Heart left ventricle (tissue), 16 donors: ENCODE data around the gene MUCL3. TPM values are rescaled to one million over a fixed set of nuclear protein-coding genes. Genes with fewer than 3 reads are reported as not detected.
A peak's percentile ranks its signal among the peaks of the same experiment; 100 is the strongest.
"Not testable (repeated sequence)": the region's sequence is repeated elsewhere in the genome, so short reads cannot be mapped to it uniquely, and the experiment has no call there.

Source experiments
- ATAC-seq, 4 donors: fragments of 200-7000 bp; cut with Tn5 transposase; one replicate each; pipeline ENCODE4 v1.9.1; 2020 to 2022; ENCODE audit warnings: moderate library complexity in 4 of 4, mild to moderate bottlenecking in 3 of 4, moderate number of reproducible peaks in 1 of 4
- DNase-seq, 5 donors: peaks; one replicate each; pipeline ENCODE4 v3.0.0-alpha.2; 2020
- H3K27ac ChIP-seq, 12 donors: fragments of 200-600 bp; sonication (generic) in 4 of 12; one replicate each; pipeline versions ENCODE4 v1.5.0 to v1.8.0; 2016 to 2022; ENCODE audit warnings: mild to moderate bottlenecking in 2 of 12
- H3K27me3 ChIP-seq, 9 donors: fragments of 200-600 bp; sonication (generic) in 2 of 9; one replicate each; pipeline versions ENCODE4 v1.5.1 to v1.8.0; 2016 to 2022; ENCODE audit warnings: mild to moderate bottlenecking in 3 of 9
- H3K36me3 ChIP-seq, 9 donors: fragments of 200-600 bp; sonication (generic) in 2 of 9; one replicate each; pipeline versions ENCODE4 v1.5.0 to v1.8.0; 2018 to 2022; ENCODE audit warnings: mild to moderate bottlenecking in 2 of 9
- H3K4me1 ChIP-seq, 12 donors: fragments of 200-600 bp; sonication (generic) in 4 of 12; one replicate each; pipeline versions ENCODE4 v1.5.0 to v1.8.0; 2016 to 2022; ENCODE audit warnings: mild to moderate bottlenecking in 3 of 12
- H3K4me3 ChIP-seq, 12 donors: fragments of 200-600 bp; sonication (generic) in 4 of 12; one replicate each; pipeline versions ENCODE4 v1.5.0 to v1.8.0; 2017 to 2022; ENCODE audit warnings: mild to moderate bottlenecking in 9 of 12, moderate library complexity in 4 of 12
- H3K9me3 ChIP-seq, 12 donors: fragments of 200-600 bp; sonication (generic) in 4 of 12; one replicate each; pipeline versions ENCODE4 v1.5.0 to v1.8.0; 2016 to 2022; ENCODE audit warnings: mild to moderate bottlenecking in 1 of 12
- POLR2A ChIP-seq, 2 donors: fragments of 450-650 bp; IDR thresholded peaks; one replicate each; pipeline ENCODE4 v1.6.1; 2017; ENCODE audit warnings: antibody characterized with exemption in 2 of 2, mild to moderate bottlenecking in 2 of 2, moderate library complexity in 2 of 2
- WGBS, 4 donors: extraction: QIAGEN DNeasy Blood & Tissue Kit in 2 of 4; methylation state at CpG; one replicate each; pipeline versions ENCODE4 v1.1.5 to v1.1.7; 2013 to 2018; 5-methylcytosine and 5-hydroxymethylcytosine counted together
- intact Hi-C, 10 donors: fragments of 100-400 bp; cut with DNase I; formaldehyde crosslinking; loops; one replicate each; pipeline versions ENCODE4 v1.11.1 to v1.14.2; 2022
- polyA plus RNA-seq, 2 donors: library from polyadenylated mRNA; stranded (reverse); fragments of 200-250 nt; gene quantifications; one replicate each; pipeline ENCODE4 v1.2.3, GENCODE V29; 2013
- total RNA-seq, 9 donors: library from RNA; depleted of rRNA in 2 of 9; stranded (reverse); fragments of >200 nt in 2 of 9; fragmentation: NEBNext Ultra II Directional in 3 of 9; extraction: Animal tissue kit (Norgen Biotek cat#: 25700) in 3 of 9; gene quantifications; one replicate each; pipeline versions ENCODE4 v1.1.0 to v1.2.4, GENCODE V29; 2016 to 2023
- TF ChIP-seq, protein P1 (sequence below), 12 donors: fragments of 200-600 bp; sonication (generic) in 4 of 12; IDR thresholded peaks; one replicate each; pipeline versions ENCODE4 v1.5.0 to v1.8.0; 2018 to 2022; ENCODE audit warnings: antibody characterized with exemption in 12 of 12, mild to moderate bottlenecking in 5 of 12
- donor health status: ischemic (EF 13 %, LVEDD 7.1; RV severe dilation, severe dysfunction).
- donor health status: healthy with polysubstance abuse.
- donor health status: DM: no; HTN: yes; CAD: no.
- donor health status: DM: no; HTN: no; CAD: no.
- donor health status: ischemic (EF 25% LVEDD 6.9; RV normal size, moderate dysfunction).
- donor health status: ischemic (EF 25% LVEDD 5.7; RV mildly dilated, moderate dysfunction).
- donor health status: healthy.
- donor health status: DM: yes; HTN: yes; CAD: no.
- donor health status: ischemic (EF 35%, LVEDD 5.7; RV mildly dilated, moderate dysfunction).
- donor health status: nonischemic (EF 11% LVEDD 7.7; RV severe dilation, severe dysfunction).
- donor health status: DM: yes; HTN: yes; CAD: no.
- donor health status: PGD.
- donor health status: ischemic (EF 29% LVEDD 5.4; RV normal size, mild dysfunction).
- donor health status: nonischemic (EF 23%, LVEDD 6.1; RV moderate dilation, normal function).

Gene MUCL3
- total and polyA plus RNA-seq, 11 donors, result 0.03 to 0.11 TPM; not detected in 9

DNA sequence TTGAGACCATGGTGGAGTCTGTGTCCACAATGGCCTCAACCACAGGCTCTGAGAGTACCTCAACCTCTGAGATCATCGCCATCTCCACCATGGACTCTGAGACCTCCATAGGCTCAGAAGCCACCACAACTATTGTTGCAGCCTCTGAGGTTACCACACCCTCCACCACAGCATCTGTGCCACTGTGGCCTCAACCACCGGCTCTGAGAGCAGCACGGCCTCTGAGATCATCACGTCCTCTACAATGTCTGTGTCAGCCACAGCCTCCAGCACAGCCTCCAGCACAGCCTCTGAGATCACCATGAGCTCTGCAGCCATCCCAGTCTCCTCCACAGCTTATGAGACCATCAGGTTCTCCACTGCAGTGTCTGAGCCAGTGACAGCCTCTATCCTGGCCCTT lies 23.3 kb downstream of the MUCL3 start:
- peaks cover 0 to 15% (median 0%) of the 10 kb centered on the region in 9 donors for H3K27me3 ChIP-seq
- H3K4me3 ChIP-seq, result no peak overlapping the region
- no peak overlapping the region for H3K27ac ChIP-seq
- H3K36me3 ChIP-seq, result no peaks in the 10 kb centered on the region
- H3K4me1 ChIP-seq, result no peaks in the 10 kb centered on the region
- ATAC-seq, result peak in 1 of 4 donors; percentile 13
- TF ChIP-seq, protein P1, sequence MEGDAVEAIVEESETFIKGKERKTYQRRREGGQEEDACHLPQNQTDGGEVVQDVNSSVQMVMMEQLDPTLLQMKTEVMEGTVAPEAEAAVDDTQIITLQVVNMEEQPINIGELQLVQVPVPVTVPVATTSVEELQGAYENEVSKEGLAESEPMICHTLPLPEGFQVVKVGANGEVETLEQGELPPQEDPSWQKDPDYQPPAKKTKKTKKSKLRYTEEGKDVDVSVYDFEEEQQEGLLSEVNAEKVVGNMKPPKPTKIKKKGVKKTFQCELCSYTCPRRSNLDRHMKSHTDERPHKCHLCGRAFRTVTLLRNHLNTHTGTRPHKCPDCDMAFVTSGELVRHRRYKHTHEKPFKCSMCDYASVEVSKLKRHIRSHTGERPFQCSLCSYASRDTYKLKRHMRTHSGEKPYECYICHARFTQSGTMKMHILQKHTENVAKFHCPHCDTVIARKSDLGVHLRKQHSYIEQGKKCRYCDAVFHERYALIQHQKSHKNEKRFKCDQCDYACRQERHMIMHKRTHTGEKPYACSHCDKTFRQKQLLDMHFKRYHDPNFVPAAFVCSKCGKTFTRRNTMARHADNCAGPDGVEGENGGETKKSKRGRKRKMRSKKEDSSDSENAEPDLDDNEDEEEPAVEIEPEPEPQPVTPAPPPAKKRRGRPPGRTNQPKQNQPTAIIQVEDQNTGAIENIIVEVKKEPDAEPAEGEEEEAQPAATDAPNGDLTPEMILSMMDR (IDR thresholded peaks at IDR 0.05), result no peak
- no peak for TF ChIP-seq POLR2A (IDR thresholded peaks at IDR 0.05)
- H3K9me3 ChIP-seq, result no peaks in the 10 kb centered on the region
- no peak for DNase-seq
- 66 to 92% (median 80%) methylated on average over 4 of the region's 4 CpGs for WGBS, 4 donors
- intact Hi-C loops, result no loop called here

DNA sequence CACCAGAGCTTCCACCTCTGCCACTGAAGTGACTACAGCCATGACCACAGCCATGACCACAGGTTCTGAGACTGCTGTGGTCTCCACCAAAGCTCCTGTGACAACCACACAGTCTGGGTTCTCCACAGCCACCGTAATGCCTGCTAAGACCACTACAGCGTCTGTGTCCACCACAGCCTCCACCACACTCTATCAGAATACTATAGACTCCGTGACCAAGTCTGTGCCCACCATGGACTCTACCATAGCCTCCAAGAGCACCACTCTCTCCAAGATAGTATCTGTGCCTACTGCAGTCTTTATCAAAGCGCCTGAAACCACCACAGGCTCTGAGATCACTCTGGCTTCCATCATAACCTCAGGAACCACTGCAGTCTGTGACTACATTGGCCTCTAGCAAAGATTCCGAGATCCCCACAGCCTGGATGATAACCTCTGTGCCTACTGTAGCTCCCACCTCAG lies 24.4 kb downstream of the MUCL3 start:
- TF ChIP-seq, protein P1 (IDR thresholded peaks at IDR 0.05), result no peak
- no peak for TF ChIP-seq POLR2A (IDR thresholded peaks at IDR 0.05)
- 78 to 94% (median 84%) methylated on average over 5 of the region's 5 CpGs for WGBS, 4 donors
- Histone ChIP-seq H3K4me1 (no peaks in the 10 kb centered on the region), H3K4me3 (no peak overlapping the region), H3K27me3 (peaks cover 0 to 10% (median 0%) of the 10 kb centered on the region in 9 donors), H3K9me3 (no peaks in the 10 kb centered on the region), H3K36me3 (no peaks in the 10 kb centered on the region), H3K27ac (no peak overlapping the region)
- no peak for ATAC-seq
- intact Hi-C loops, result no loop called here
- no peak for DNase-seq

DNA sequence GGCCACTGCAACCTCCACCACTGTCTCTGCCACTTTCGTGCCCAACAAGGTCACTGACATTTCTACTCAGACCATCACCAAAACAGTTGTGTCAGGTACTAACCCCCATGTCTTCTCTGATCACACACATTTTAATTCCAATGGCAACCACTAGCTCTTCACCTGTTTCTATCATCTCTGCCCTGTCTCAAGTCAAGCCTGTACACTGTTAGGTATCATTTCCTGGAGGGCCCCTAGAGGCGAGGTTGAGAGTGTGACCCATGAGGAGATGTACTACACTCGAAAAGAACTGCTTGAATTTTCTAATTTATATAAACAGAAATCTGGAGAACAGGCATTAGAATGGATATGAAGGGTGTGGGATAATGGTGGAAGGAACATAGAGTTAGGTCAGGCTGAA lies 25.4 kb downstream of the MUCL3 start:
- Histone ChIP-seq H3K27me3 (peaks cover 0 to 7% (median 0%) of the 10 kb centered on the region in 9 donors), H3K4me3 (no peak overlapping the region), H3K4me1 (no peaks in the 10 kb centered on the region), H3K36me3 (no peaks in the 10 kb centered on the region), H3K9me3 (no peaks in the 10 kb centered on the region), H3K27ac (no peak overlapping the region)
- ATAC-seq (no peak), DNase-seq (no peak)
- TF ChIP-seq, protein P1 (IDR thresholded peaks at IDR 0.05), result no peak
- TF ChIP-seq POLR2A (IDR thresholded peaks at IDR 0.05), result no peak
- intact Hi-C loops, result no loop called here
- WGBS, 4 donors, result 68 to 76% (median 75%) methylated on average over 3 of the region's 3 CpGs

DNA sequence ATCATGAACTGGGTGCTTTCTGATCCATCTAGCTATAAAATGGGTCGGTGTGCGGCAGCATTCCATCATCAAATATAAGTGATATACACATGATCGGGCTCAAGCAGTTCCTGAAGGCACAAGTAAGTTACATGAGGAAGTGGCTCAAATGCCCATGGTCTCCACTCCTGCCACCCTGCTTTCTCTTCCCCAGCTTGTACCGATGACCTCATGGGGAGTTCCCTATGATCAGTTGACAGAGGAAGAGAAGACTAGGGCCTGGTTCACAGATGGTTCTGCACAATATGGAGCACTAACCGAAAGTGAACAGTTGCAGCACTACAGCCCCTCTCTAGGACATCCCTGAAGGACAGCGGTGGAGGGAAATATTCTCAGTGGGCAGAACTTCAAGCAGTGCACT lies 28.4 kb downstream of the MUCL3 start:
- intact Hi-C loops, DNase-seq, H3K9me3 ChIP-seq, ATAC-seq, H3K27me3 ChIP-seq, H3K4me1 ChIP-seq, H3K27ac ChIP-seq, H3K4me3 ChIP-seq, H3K36me3 ChIP-seq: not testable (repeated sequence)
- WGBS, 4 donors, result 88 to 97% (median 93%) methylated on average over 6 of the region's 6 CpGs

DNA sequence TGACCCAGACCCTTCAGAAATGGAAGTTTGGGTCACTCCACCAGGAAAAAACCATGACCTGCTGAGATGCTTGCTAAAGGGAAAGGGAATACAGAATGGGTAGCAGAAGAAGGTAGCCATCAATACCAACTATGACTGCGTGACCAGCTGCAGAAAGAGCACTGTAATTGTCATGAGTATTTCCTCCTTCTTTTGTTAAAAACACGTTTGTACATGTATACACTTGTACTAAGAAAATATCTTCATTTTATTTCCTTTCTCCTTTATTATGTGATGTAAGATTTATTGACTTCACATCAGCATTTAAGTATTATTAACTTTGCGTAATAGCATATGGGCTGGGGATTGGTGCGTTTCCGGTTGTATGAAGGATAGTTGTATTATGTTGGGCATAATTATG lies 30.2 kb downstream of the MUCL3 start:
- Histone ChIP-seq H3K36me3 (no peaks in the 10 kb centered on the region), H3K4me1 (no peaks in the 10 kb centered on the region), H3K27me3 (peaks cover 0 to 5% (median 0%) of the 10 kb centered on the region in 9 donors), H3K9me3 (no peaks in the 10 kb centered on the region), H3K4me3 (no peak overlapping the region), H3K27ac (no peak overlapping the region)
- intact Hi-C loops, result no loop called here
- WGBS, 4 donors, result 86 to 90% (median 89%) methylated on average over 5 of the region's 5 CpGs
- TF ChIP-seq, protein P1 (IDR thresholded peaks at IDR 0.05), result no peak
- no peak for TF ChIP-seq POLR2A (IDR thresholded peaks at IDR 0.05)
- ATAC-seq (no peak), DNase-seq (no peak)
